ENCODE measurements around the gene HIVEP2. TPM values are rescaled to one million over a fixed set of nuclear protein-coding genes. Genes with fewer than 3 reads are reported as not detected.

Gene HIVEP2
- total and polyA plus RNA-seq, 2 of the 4 experiments (the other 2 are of a cell fraction), result 4.3 to 11.3 TPM

- H4K8ac ChIP-seq (ENCODE audit: low read depth in 2 of 2, low read length in 2 of 2), result 0 out of 4 replicates have a peak overlapping the region, but pooled peaks of 1 of the 2 experiments have one; percentile 11
- H3K27ac ChIP-seq (ENCODE audit: insufficient read depth, low read length), result no peak overlapping the region
- in situ Hi-C loops (cut with MboI; ENCODE audit: low sequenced_read_pairs) (no loop called here), intact Hi-C loops (cut with micrococcal nuclease) (loop anchor here (5.0 kb wide), 1 partner anchor 78 kb away; no protein-coding TSS in a partner anchor), dilution Hi-C loops (cut with HindIII; ENCODE audit: low sequenced_read_pairs, unreplicated experiment) (no loop called here)
- no CpG with 5 or more reads among the region's 7 CpGs for WGBS, 2 experiments (ENCODE audit: extremely low coverage in 2 of 2, insufficient read length in 1 of 2)
- peak; percentile 19; the same call in 1 of the 2 replicates for TF ChIP-seq FOS (IDR thresholded peaks at IDR 0.05; ENCODE audit: low read depth, low read length)
- no peak for TF ChIP-seq CHD1 (IDR thresholded peaks at IDR 0.05; ENCODE audit: low read depth, low read length)
- TF ChIP-seq CEBPB (IDR thresholded peaks at IDR 0.05; ENCODE audit: low read depth, low read length), result peak; percentile 83
- H2BK5ac ChIP-seq (ENCODE audit: low read depth, low read length, poor library complexity, severe bottlenecking), result peak overlapping the region; percentile 23
- no peak overlapping the region; the same call in 1 of the 2 replicates for H3K18ac ChIP-seq (ENCODE audit: low read depth, low read length)
- no peak overlapping the region for H4K5ac ChIP-seq (ENCODE audit: low read depth, low read length)
- BruUV-seq (replicated peaks), result no TSS peak
- H2BK20ac ChIP-seq (ENCODE audit: low read depth, low read length), result 0 out of 2 replicates have a peak overlapping the region, but pooled peaks have one; percentile 4
- no peak overlapping the region for H2AK9ac ChIP-seq (replicated peaks; ENCODE audit: low read depth, low read length, poor library complexity)
- H3K4me3 ChIP-seq (ENCODE audit: insufficient read depth, low read depth, low read length), result no peak overlapping the region
- no peak overlapping the region for H2BK15ac ChIP-seq (ENCODE audit: low read depth, low read length)
- H3K56ac ChIP-seq (ENCODE audit: extremely low read depth, insufficient read depth, low read length), result no peak overlapping the region
- no peaks in the 10 kb centered on the region; the same call in 1 of the 2 replicates for H3K4me1 ChIP-seq (ENCODE audit: control insufficient read depth, insufficient read depth, low read length)
- H3K27me3 ChIP-seq (ENCODE audit: control insufficient read depth, insufficient read depth, low read length), result no peaks in the 10 kb centered on the region
- H3K14ac ChIP-seq (replicated peaks; ENCODE audit: low read depth, low read length), result no peak overlapping the region
- H3K4me2 ChIP-seq (ENCODE audit: low read depth, low read length), result peak overlapping the region; percentile 25; the same call in 1 of the 2 replicates
- peak overlapping the region; percentile 20; the same call in 1 of the 2 replicates for H2BK120ac ChIP-seq (ENCODE audit: low read depth, low read length)
- ATAC-seq (ENCODE audit: low read depth) (no peak), DNase-seq (peak; percentile 89)
- ChIA-PET CTCF (interaction anchor here (1.0 kb wide), 1 partner anchor 42 kb away, joined by 3 read pairs; no protein-coding TSS in a partner anchor), POLR2A (ENCODE audit: unreplicated experiment) (no interaction called here)
- no peaks in the 10 kb centered on the region for H3K36me3 ChIP-seq (ENCODE audit: control insufficient read depth, insufficient read depth, low read length)
- H3K9me3 ChIP-seq (ENCODE audit: control insufficient read depth, insufficient read depth, low read length), result no peaks in the 10 kb centered on the region
- H3K4ac ChIP-seq (ENCODE audit: low read depth, low read length), result no peak overlapping the region
- no peaks in the 10 kb centered on the region; the same call in 1 of the 2 replicates for H4K20me1 ChIP-seq (ENCODE audit: insufficient read depth, low read length)
- H2AK5ac ChIP-seq (ENCODE audit: low read depth, low read length), result no peak overlapping the region
- H3K23ac ChIP-seq (ENCODE audit: low read depth, low read length), result peak overlapping the region; percentile 26; the same call in 1 of the 2 replicates
- H2AFZ ChIP-seq (replicated peaks; ENCODE audit: low read length, poor library complexity), result no peak overlapping the region
- no peak overlapping the region for H3K9ac ChIP-seq (ENCODE audit: low read depth, low read length)
- no peak overlapping the region for H4K91ac ChIP-seq (ENCODE audit: insufficient read depth, low read depth, low read length)
- peaks cover 19 to 51% of the 10 kb centered on the region in 2 experiments; a peak in 3 of 4 replicates for H3K79me1 ChIP-seq (ENCODE audit: low read depth in 1 of 2, low read length in 2 of 2)
- no peaks in the 10 kb centered on the region for H3K9me1 ChIP-seq (ENCODE audit: insufficient read depth, low read length)
Observed at GRCh38 chr6:142925575-142926110, 19.3 kb downstream of the HIVEP2 start.
